ENCODE measurements around the gene USH1C. TPM values are rescaled to one million over a fixed set of nuclear protein-coding genes. Genes with fewer than 3 reads are reported as not detected.

The USH1C gene
- total and polyA plus RNA-seq, 2 of the 4 experiments (the other 2 are of a cell fraction) = not detected

DNA sequence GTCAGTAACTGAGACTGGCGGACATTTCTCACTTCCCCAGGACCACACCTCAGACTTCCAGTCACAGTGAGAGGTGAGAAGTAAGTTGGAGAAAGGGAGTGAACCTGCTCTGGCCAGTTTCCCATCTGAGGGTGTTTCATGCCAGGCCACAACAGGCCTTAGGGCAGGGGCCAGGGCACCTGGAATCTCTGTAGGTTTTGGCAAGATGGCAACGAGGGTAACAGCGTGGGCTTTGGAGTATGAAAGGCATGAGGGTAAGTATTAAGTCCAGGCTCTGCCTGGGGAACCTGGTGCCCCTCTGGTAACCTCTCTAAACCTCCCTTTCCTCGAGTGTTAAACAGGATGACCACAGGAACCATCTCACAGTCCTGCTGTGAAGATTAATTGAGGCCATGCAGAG lies 39.1 kb downstream of the USH1C start:
- peaks cover 8% of the 10 kb centered on the region for H3K27me3 ChIP-seq (ENCODE audit: control insufficient read depth, insufficient read depth, low read length)
- no peak overlapping the region for H2AK9ac ChIP-seq (replicated peaks; ENCODE audit: low read depth, low read length, poor library complexity)
- no peak overlapping the region for H3K27ac ChIP-seq (ENCODE audit: insufficient read depth, low read length)
- no peak overlapping the region for H4K8ac ChIP-seq (ENCODE audit: low read depth in 2 of 2, low read length in 2 of 2)
- H3K36me3 ChIP-seq (ENCODE audit: control insufficient read depth, insufficient read depth, low read length) = no peaks in the 10 kb centered on the region
- H2BK120ac ChIP-seq (ENCODE audit: low read depth, low read length) = no peak overlapping the region
- no peak overlapping the region for H3K14ac ChIP-seq (replicated peaks; ENCODE audit: low read depth, low read length)
- no peak overlapping the region for H4K5ac ChIP-seq (ENCODE audit: low read depth, low read length)
- no peak overlapping the region for H4K91ac ChIP-seq (ENCODE audit: insufficient read depth, low read depth, low read length)
- H3K18ac ChIP-seq (ENCODE audit: low read depth, low read length) = no peak overlapping the region
- H4K20me1 ChIP-seq (ENCODE audit: insufficient read depth, low read length) = no peaks in the 10 kb centered on the region
- in situ Hi-C loops (cut with MboI; ENCODE audit: low sequenced_read_pairs) (loop anchor here (10.0 to 25.0 kb wide), 2 partner anchors 270 to 568 kb away; no protein-coding TSS in a partner anchor), intact Hi-C loops (cut with micrococcal nuclease) (loop anchor here (10.0 kb wide), 2 partner anchors 680 to 720 kb away; no protein-coding TSS in a partner anchor), dilution Hi-C loops (cut with HindIII; ENCODE audit: low sequenced_read_pairs, unreplicated experiment) (no loop called here)
- CTCF ChIA-PET = interaction anchor here (0.8 to 1.6 kb wide), 2 partner anchors 115 to 121 kb away, joined by 3 to 16 read pairs; no protein-coding TSS in a partner anchor
- no CpG with 5 or more reads among the region's 4 CpGs for whole genome bisulfite sequencing, 2 experiments (ENCODE audit: extremely low coverage in 2 of 2, insufficient read length in 1 of 2)
- POLR2A ChIA-PET (ENCODE audit: unreplicated experiment) = no interaction called here
- H3K9me3 ChIP-seq (ENCODE audit: control insufficient read depth, insufficient read depth, low read length) = no peaks in the 10 kb centered on the region
- no peaks in the 10 kb centered on the region for H3K79me1 ChIP-seq (ENCODE audit: low read depth in 1 of 2, low read length in 2 of 2)
- BruUV-seq (replicated peaks) = no TSS peak
- H3K4me2 ChIP-seq (ENCODE audit: low read depth, low read length) = no peak overlapping the region
- no peak overlapping the region for H3K9ac ChIP-seq (ENCODE audit: low read depth, low read length)
- TF ChIP-seq FOS (IDR thresholded peaks at IDR 0.05; ENCODE audit: low read depth, low read length) = no peak
- TF ChIP-seq, protein P1, sequence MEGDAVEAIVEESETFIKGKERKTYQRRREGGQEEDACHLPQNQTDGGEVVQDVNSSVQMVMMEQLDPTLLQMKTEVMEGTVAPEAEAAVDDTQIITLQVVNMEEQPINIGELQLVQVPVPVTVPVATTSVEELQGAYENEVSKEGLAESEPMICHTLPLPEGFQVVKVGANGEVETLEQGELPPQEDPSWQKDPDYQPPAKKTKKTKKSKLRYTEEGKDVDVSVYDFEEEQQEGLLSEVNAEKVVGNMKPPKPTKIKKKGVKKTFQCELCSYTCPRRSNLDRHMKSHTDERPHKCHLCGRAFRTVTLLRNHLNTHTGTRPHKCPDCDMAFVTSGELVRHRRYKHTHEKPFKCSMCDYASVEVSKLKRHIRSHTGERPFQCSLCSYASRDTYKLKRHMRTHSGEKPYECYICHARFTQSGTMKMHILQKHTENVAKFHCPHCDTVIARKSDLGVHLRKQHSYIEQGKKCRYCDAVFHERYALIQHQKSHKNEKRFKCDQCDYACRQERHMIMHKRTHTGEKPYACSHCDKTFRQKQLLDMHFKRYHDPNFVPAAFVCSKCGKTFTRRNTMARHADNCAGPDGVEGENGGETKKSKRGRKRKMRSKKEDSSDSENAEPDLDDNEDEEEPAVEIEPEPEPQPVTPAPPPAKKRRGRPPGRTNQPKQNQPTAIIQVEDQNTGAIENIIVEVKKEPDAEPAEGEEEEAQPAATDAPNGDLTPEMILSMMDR (conservative IDR thresholded peaks at IDR 0.05; ENCODE audit: low read depth, low read length) = no peak
- no peak for TF ChIP-seq RAD21 (IDR thresholded peaks at IDR 0.05; ENCODE audit: low read length)
- TF ChIP-seq MAZ (IDR thresholded peaks at IDR 0.05; ENCODE audit: borderline replicate concordance, low read depth, low read length) = no peak
- no peak for TF ChIP-seq POLR2A (IDR thresholded peaks at IDR 0.05; ENCODE audit: low read depth, low read length)
- H2BK15ac ChIP-seq (ENCODE audit: low read depth, low read length) = no peak overlapping the region
- no peak for DNase-seq
- no peaks in the 10 kb centered on the region for H3K4me1 ChIP-seq (ENCODE audit: control insufficient read depth, insufficient read depth, low read length)
- no peak overlapping the region for H2BK20ac ChIP-seq (ENCODE audit: low read depth, low read length)
- no peak for ATAC-seq (ENCODE audit: low read depth)
- H3K23ac ChIP-seq (ENCODE audit: low read depth, low read length) = no peak overlapping the region
- no peak overlapping the region for H3K4ac ChIP-seq (ENCODE audit: low read depth, low read length)
- H2AFZ ChIP-seq (replicated peaks; ENCODE audit: low read length, poor library complexity) = no peak overlapping the region
- H3K4me3 ChIP-seq (ENCODE audit: insufficient read depth, low read depth, low read length) = no peak overlapping the region
- no peak overlapping the region for H2AK5ac ChIP-seq (ENCODE audit: low read depth, low read length)
- H2BK5ac ChIP-seq (ENCODE audit: low read depth, low read length, poor library complexity, severe bottlenecking) = no peak overlapping the region
- no peaks in the 10 kb centered on the region for H3K9me1 ChIP-seq (ENCODE audit: insufficient read depth, low read length)
- H3K56ac ChIP-seq (ENCODE audit: extremely low read depth, insufficient read depth, low read length) = no peak overlapping the region

Data from IMR-90 (cell line).